GM21786 (cell line): ENCODE measurements around the gene MYL5.
"Not testable (repeated sequence)": the region's sequence is repeated elsewhere in the genome, so short reads cannot be mapped to it uniquely, and the experiment has no call there.

ENCODE experiments used
- ATAC-seq: cut with Tn5 transposase; IDR thresholded peaks from one replicate; pipeline ENCODE4 v1.9.1; 2021; ENCODE audit not compliant: unreplicated experiment

MYL5 gene

DNA sequence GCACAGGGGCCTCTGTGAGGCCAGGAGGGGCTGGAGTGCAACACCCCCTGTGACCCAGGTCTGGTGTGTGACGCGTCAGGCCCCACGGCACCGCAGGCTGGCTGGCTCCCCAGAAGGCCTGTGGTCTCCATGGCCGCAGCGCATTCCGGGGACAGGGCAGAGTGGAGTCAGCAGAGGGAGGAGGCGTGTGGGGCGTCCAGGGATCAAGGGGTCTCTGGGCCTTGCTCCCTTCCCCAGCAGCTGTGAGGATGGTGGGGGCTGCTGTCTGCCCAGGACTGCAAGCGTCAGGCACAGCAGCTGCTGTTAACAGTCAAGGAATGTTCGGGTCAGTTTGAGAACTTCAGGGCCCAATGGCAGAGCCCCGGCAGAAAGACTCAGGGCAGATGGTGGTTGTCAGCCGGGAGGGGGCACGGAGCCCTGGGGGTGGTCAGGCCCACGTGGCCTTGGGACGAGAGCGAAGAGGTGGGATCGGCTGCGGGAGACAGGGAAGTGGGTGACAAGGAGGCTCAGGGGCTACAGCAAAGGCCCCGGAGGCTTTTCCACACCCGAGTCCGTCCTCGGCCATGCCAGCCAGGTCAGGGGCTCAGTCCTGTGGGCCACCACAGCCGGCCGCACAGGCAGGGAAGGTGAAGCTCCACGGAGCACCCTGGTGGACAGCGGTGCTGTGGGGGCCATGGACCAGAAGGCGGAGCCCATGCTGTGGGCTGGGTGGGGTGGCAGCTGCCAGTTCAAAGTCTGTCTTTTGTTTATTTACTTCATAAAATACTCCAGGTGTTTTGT, 49.6 kb downstream of the MYL5 start:
- no peak for ATAC-seq

DNA sequence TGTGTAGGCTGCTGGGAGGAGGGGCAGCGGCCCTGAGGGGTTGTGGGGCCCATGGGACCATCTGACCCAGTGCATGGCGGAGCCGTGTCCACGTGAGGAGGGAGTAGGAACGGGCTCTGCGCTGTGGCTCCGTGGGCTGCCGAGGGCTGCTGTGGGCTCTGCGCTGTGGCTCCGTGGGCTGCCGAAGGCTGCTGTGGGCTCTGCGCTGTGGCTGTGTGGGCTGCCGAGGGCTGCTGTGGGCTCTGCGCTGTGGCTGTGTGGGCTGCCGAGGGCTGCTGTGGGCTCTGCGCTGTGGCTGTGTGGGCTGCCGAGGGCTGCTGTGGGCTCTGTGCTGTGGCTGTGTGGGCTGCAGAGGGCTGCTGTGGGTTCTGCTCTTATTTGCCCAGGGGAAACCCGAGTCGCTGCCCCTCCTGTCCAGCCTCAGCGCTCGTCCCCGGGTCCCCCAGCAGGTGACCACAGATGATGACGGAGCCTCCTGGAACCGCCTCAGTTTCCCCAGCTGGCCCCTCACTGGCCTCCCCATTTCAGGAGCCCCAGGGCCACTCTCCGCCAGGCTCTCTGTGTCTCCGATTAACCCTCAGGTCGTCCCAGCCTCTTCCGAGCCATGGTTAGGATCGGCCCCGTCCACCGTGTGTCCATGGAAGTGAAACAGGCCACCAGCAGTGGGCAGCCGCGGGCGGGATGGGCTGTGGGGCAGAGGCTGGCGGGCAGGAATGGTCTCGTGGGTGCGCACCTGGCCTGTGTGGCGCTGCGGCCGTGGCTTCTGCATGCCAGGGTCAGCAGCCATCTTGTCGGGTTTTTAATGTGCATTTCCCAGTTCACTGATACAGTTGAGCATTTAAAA, 51.3 kb downstream of the MYL5 start:
- ATAC-seq, result no peak

DNA sequence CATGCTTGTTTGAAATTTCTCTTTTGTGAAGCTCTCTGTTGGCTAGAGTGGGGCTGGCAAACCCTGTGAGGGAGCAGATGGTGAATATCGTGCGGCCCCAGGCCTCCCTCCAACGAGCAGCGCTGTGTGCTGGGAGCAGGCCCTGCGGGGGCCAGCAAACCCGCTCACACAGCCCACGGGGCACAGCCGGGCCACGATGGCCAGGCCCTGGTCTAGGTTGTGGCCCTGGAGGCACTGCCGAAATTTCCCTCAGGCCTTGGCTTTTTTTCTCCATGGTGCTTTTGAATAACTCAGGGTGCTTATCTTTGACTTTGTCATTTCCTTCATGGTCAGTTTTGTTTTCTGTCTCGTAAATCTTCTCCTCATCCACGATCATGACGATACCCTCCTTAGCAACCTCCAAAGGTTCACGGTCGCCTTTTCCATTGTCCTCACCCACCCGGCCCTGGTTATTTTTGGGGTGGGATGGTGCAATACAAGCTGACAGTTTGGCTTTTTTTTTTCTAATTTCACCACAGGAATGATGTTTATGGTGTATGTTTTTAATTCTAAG, 52.0 kb downstream of the MYL5 start:
- no peak for ATAC-seq

DNA sequence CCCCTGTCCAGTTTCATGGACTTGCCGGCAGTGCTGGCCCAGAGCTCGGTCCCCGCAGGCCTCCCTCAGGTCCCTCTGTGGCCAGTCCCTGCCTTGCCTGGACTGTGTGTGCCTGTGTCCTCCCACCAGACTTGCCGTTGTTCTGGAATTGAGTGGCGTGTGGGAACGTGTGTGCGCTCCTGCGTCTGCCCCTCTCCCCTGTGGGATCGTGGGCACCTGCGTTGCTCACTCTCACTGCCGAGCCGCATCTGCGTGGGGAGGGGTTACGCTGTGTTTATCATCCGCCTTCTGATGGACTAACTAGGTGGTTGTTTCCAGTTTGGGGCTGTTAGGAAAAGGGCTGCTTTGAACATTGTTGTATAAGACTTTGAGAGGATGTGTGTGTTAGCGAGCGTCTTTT, 52.5 kb downstream of the MYL5 start:
- ATAC-seq, result no peak

DNA sequence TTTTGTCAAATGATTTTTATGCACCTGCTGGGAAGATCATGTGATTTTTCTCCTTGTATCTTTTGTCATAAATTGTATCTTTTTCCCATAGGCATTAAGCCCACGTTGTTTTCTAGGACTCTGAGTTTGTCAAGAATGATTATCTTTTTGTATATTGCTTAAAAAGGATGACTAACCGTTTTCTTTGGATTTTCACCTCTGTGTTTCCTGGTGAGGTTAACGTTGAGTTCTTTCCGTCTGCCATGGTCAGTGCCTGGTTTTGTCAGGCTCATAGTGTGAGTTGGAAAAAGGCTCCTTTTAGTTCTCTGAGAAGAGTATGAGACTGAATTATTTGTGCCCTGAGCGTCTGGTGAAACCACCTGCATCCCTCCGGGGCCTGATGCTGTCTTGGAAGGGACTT, 53.2 kb downstream of the MYL5 start:
- ATAC-seq, result no peak

DNA sequence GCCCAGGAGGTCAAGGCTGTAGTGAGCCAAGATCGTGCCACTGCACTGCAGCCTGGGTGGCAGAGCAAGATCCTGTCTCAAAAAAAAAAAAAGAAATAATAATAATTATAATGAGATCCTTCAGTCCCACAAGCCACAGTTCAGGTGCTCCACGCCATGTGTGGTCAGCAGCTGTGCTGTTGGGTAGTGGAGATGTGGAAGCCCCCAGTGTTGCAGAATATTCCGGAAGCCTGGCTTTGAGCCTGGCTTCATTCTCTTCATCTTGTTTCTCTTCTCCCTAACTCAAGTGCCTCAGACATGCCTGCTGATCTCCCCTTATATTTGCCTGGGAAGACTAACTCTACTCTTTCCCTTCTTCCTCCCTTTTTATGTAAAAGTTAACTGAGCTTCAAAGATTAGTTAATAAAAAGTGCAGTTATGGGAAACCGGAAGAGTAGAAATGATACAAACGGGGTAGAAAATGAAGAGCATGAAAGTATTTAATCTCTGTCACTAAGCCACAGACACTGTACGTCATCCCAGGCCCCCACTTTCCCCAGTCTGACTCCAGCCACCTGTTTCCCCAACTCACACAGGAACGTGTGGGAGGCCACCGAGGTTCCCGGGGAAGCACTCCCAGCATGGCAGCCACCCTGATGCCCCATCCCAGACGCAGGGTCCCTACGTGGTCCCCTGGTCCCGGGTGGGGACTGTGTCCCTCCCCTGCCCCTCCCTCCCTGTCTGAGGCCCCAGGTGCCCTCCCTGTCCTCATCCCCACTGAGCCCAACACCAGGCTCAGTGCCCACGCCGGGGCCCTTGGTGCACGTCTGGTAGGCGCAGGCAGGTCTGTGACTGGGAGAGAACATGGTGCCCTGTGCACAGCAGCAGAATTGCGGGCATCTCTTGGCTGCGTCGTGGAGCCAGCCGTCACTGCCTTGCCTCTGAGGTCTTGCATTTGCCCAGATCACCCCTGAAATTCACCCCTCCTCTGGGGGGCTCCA, 55.3 kb downstream of the MYL5 start:
- no peak for ATAC-seq

DNA sequence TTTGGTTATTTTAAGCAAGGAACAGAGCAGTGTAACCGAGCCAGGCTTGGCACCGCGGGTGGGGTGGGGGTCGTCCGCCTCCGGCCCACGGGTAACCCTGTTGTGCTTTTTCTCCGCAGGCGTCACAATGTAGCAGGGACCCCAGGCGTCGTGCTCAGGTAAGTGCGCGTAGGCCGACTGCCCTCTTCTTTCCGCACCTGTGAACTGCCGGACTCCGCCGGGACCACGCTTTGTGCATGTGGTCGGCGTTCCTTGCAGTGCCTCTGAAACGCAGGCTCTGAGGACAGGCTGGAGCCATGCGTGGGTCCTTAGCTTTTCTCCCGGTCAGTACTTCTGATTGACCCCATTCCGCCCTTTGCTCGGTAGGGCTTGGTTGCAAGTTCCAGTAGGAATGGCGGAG, 56.2 kb downstream of the MYL5 start:
- no peak for ATAC-seq

DNA sequence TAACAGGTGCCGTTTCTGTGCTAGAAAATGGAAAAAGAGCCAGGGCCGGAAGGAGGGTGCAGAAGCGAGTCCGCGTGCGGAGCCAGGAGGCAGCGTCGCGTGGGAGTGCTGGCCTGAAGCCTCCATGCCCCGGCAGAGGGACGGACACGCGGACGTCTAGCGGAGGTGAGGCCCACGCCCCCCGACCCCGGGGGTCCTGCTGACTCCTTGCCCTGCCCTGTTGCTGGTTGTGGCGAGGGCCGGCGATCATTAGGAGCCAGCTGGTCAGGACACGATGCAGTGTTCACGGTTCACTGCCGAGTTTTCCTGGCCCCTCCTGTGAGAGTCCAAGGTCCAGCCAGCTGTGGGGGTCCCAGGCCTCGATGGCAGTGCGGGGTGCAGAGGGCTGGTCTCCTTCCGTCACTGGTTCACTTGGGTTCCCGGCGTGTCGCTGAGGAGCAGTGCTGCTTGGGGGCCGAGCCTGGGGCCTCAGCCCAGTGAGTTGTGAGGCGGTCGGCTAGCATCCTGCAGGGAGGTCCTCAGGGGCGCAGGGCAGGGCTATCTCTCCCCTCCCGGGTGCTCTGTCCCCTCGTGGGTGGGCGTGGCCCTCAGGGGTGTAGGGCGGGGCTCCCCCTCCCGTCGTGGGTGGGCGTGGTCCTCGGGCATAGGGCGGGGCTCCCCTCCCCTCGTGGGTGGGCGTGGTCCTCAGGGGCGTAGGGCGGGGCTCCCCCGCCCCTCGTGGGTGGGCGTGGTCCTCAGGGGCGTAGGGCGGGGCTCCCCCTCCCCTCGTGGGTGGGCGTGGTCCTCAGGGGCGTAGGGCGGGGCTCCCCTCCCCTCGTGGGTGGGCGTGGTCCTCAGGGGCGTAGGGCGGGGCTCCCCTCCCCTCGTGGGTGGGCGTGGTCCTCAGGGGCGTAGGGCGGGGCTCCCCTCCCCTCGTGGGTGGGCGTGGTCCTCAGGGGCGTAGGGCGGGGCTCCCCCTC, 56.9 kb downstream of the MYL5 start:
- ATAC-seq, result not testable (repeated sequence)
